Posterior vena cava (tissue), 2 donors: ENCODE measurements around the gene METTL18. TPM values are rescaled to one million over a fixed set of nuclear protein-coding genes. Genes with fewer than 3 reads are reported as not detected.

Source experiments
- DNase-seq: peaks from one replicate; pipeline ENCODE4 v3.0.0-alpha.2; 2020; ENCODE audit warnings: low spot score
- intact Hi-C, 2 donors: fragments of 100-400 bp; cut with DNase I; formaldehyde crosslinking; loops; one replicate each; pipeline versions ENCODE4 v1.14.1 to v1.14.2; 2022 to 2023
- total RNA-seq, 2 donors: library from RNA; stranded (reverse); fragmentation: NEBNext Ultra II Directional; extraction: Animal tissue kit (Norgen Biotek cat#: 25700); gene quantifications; one replicate each; pipeline ENCODE4 v1.2.1, GENCODE V29; 2021
- donor health status: DM: yes; HTN: yes; CAD: no.
- donor health status: DM: yes; HTN: yes; CAD: no.

Gene METTL18
- total RNA-seq, 2 donors from 2014 or later, result 5.0 to 6.7 TPM

DNA sequence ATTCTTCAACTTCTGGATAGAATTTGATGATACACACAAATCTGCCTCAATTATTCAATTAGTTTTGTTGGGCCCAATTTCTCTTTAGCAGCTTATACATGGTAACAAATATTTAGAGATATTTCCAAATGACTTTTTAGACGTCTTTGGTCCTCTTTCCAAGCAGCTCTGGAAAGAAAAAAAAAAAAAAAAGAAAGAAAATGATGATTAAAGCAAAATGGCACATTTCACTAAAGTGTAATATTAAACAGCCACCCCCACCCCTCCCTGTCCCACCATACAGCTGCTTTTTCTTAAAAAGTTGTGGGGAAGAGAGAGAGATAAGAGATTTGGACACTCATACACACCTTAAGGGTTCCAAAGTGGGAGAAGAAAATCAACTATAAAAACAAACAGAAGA lies 977 bp downstream of the METTL18 start:
- intact Hi-C loops, result no loop called here
- DNase-seq, result no peak

DNA sequence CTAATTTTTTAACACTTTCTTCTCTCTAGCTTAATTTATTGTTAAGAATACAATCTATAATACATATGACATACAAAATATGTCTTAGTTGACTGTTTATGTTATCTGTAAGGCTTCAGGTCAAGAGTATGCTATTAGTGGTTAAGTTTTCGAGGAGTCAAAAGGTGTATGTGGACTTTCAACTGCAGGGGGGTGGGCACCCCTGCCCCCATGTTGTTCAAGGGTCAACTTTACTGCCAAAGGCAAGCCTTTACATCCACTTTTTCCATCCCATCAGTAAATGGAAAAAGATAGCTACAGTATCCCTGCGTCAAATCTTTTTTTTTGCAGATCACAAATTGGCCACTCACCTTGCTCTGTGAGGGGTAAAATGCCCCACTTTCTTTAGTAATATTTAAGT lies 6.3 kb downstream of the METTL18 start:
- intact Hi-C loops, result no loop called here
- DNase-seq, result no peak

DNA sequence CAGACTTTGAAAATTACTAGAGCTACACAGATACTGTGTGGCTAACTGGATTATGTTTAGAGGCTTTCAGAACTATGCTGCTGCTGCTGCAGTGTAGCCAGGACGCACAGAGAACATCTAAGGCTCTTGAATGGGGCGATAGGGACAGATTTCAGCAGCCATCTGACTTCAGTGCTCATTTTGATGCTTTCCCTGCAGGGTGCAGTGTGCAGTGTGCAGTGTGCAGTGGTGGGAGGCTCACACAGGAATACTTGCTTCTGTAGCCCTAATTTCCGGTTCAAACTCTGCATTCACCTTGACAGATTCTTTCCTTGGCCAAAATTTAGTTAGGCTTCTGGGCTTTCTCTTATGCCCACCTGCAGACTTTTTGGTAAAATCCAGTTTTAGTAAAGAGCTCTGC lies 7.7 kb downstream of the METTL18 start:
- no peak for DNase-seq
- intact Hi-C loops, result no loop called here

DNA sequence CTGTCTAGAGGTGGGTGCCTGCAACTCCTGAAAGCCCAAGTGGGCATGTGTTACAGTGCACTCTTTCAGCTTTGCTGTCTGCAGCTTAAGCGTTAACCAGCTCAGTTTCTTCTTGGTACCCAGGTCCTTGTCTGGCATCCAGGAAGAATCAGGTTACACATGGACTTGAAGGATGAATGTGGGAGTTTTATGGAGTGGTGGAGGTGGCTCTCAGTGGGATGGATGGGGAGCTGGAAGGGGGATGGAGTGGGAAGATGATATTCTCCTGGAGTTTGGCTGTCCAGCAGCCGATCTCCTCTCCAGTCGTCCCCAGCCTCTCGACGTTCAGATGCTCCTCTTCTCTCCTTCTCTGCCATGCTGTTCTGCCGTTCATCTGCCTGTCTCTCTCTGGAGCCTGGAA lies 9.4 kb downstream of the METTL18 start:
- no peak for DNase-seq
- intact Hi-C loops, result no loop called here

DNA sequence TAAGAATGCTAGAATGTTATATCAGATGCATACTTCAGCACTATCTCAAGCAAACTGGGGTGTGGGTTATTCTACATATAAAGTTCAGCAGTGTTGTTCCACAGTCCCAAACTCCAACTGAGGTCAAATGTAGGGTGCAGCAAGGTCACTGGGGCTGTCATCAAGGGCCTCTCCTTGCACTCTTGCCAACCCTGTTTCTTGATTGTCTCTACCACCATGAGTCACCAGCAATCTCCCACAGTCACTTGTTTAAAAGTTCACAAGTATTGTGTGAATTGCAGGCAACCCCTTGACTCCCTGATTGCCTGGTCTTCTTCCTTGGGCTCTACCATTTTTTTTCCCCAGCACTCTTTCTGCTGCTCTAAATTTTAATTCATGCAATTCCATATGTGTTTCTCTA lies 10.6 kb downstream of the METTL18 start:
- intact Hi-C loops, result no loop called here
- DNase-seq, result no peak

DNA sequence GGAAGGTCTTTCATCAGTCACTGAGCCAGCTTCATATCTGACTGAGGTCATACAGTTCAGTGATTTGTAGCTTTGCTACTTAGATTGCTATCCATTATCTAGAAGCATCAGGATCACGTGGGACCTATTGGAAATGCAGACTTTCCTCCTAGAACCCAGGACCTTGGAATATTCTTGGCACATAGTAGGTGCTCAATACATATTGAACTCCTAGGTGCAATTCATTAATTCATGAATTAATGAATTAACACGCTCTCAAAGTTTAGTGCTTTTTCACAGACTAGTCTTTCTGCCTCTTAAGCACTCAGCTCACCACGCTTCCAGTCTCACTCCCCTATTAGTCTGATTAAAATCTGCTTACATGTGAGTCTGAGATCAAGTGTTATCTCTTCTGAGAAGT lies 12.1 kb downstream of the METTL18 start:
- no peak for DNase-seq
- intact Hi-C loops, result no loop called here

DNA sequence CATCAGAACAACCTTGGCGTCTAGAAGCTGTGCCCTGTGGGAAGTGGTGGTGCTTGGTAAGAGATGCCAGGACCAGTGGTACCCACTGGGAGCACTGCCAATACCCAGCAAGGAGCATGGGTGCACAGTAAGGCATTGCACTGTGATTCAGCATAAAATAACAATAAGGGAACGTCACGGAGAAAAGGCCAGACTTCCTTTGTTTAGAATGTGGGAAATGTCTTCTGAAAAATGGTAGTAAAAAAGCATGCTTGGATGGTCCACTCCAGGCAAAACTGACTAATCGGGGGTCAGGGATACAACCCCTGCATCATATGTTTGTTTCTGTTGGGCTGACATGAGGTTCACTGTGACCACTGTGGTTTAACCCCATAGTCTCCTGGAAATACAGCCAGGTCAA lies 14.7 kb downstream of the METTL18 start:
- DNase-seq, result no peak
- intact Hi-C loops, result no loop called here

DNA sequence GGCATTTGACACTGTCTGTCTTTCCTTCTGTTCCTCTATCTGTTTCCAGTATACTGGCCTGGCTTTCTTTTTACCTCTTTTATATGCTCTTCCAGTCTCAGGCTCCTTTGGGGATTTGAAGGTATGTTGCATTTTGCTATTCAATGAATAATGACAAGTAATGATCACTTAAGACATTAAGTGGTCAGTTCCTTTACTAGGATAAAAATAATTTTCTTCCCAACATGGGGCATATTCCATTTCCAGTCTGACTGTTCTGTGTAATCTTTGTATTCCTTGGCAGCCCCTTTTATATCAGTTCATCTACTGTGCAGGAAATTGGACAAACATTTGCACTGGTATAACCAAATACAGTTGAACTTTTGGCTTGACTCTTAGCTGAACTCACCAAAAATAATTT lies 15.6 kb downstream of the METTL18 start:
- intact Hi-C loops, result no loop called here
- no peak for DNase-seq

DNA sequence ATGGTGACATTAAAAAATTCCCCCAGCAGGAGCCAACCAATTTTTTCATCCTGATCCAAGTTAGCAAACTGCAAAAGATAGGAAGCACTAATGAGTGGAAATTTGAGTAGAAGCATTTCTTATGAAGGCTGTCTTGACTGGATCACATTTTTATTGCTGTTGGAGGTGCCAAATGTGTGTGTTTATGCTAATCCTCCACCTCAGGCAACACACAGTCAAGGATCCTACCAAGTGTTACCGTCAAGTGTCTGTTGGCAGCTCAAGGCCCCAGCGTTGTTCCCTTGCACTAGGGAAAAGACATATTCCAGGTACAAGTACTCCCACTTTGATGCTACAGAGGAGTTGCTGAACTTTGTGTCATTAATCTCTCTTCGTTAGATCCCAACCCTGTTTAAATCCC lies 18.3 kb downstream of the METTL18 start:
- intact Hi-C loops, result no loop called here
- no peak for DNase-seq

DNA sequence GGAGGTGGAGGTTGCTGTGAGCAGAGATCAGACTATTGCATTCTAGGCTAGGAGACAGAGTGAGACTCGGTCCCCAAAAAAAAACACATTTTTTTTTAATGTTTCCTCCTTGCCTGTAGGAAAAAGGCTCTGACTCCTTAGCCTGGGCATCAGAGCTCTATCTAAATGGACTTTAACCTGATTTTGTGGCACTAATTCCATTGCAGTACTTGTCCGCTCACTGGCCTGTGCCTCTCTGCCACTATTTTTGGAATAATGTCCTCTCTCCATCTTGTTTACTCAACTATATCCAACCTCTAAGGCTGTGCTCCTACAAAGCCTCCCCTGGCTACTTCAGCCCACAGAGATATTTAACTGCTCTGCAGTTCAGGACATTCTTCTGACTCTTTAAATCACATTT lies 26.5 kb downstream of the METTL18 start:
- intact Hi-C loops, result no loop called here
- no peak for DNase-seq

DNA sequence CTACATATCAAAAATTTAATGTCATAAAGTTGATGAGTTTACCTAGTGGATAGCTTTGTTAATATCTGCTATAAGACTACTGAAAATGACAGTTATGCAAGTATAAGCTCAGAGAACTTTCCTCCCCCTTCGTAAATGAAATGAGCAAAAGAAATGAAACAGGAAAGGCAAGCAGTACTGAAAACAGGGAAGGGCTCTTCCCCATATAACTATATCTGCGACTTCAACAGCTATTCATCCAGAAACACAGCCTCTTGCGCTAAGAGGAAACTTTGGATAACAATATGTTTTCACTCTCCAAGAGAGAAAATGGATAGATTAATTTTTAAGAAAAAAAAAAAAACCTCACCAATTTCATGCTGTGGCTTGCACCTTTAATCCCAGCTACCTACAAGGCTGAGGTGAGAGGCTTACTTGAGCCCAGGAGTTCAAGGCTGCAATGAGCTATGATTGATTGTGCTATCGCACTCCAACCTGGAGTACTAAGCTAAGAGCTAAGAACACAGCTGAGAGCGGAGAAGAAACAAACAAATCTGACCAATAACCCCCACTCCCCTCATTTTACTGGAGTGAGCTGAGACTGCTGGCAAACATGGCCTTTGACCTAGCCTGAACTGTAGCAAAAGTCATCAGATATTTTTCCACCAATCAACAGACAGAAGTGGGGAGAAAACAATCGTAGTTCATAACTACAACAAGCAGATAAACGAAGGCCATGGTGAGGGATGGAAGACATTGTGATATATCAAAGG lies 29.0 kb downstream of the METTL18 start:
- no peak for DNase-seq
- intact Hi-C loops, result no loop called here

DNA sequence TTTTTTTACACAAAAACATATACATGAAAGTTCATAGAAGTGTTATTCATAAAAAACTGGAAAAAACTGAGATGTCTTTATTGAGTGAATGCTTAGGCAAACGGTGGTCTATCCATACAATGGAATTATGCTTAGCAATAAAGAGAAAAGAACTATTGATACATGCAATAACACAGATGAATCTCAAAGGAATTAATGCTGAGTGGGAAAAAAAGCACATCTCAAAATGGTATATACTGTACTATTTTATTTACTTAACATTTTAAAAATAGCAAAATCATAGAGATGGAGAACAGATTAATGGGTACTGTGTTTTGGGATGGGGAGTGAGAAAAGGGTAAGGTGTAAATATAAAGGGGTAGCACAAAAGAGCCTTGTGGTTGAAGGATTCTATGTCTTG lies 29.8 kb downstream of the METTL18 start:
- DNase-seq, result no peak
- intact Hi-C loops, result no loop called here

DNA sequence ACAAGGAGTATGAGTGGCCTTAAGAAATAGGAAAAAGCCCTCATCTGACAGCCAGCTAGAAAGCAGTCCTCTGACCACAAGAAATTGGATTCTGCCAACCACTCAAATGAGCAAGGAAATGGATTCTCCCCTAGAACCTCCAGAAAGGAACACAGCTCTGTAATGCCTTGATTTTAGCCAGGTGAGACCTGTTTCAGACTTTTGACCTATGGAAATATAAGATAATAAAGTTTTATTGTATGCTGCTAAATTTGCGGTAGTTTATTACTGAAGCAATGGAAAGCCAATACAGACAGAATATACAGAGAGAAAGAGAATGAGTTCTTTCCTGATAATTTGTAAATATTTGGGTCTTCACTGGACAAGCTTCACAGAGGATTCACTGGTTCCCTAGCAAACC lies 32.0 kb downstream of the METTL18 start:
- intact Hi-C loops, result no loop called here
- no peak for DNase-seq

DNA sequence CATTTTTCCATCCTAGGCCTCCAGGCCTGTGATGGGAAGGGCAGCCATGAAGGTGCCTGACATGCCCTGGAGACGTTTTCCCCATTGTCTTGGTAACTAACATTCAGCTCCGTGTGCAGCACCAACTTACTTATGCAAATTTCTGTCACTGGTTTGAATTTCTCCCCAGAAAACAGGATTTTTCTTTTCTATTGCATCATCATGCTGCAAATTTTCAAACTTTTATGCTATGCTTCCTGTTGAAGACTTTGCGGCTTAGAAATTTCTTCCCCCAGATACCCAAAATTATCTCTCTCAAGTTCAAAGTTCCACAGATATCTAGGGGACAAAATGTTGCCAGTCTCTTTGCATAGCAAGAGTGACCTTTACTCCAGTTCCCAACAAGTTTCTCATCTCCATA lies 35.7 kb downstream of the METTL18 start:
- intact Hi-C loops, result no loop called here
- no peak for DNase-seq

DNA sequence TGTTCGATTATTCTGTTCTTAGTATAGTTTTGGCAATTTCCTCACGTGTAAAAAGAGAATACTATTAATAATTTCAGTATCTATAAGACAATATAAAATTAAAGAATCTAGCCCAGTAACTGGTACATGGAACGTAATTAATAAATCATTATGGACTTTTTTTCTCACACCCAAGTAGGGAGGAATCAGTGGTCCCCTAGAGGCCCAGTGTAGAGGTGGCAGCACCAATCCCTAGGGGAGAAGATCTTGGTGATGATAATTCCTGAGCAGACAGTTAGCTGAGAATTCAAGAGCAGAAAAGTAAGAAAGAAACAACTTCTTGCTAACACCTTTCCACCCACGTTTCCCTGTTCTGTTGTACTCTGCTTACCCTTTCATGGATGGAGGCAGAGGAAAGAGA lies 41.2 kb downstream of the METTL18 start:
- DNase-seq, result no peak
- intact Hi-C loops, result no loop called here

DNA sequence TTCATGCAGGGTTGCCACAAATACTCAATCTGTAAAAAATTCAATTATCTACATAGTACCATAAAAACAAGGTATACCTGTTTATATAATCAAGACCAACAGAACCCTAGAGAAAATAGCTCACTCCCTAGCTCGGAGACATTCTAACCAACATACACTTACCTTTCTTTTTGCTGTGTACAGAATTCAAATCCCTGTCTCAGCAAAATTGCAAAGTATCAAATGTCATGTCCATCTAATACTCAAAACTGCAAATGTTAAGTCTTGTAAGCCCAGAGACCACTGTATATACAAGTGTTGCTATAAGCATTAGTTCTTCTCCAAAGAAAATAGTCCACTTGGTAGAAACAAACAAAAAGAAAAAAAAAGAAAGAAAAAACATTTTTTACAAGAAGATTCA lies 44.7 kb downstream of the METTL18 start:
- DNase-seq, result no peak
- intact Hi-C loops, result no loop called here

DNA sequence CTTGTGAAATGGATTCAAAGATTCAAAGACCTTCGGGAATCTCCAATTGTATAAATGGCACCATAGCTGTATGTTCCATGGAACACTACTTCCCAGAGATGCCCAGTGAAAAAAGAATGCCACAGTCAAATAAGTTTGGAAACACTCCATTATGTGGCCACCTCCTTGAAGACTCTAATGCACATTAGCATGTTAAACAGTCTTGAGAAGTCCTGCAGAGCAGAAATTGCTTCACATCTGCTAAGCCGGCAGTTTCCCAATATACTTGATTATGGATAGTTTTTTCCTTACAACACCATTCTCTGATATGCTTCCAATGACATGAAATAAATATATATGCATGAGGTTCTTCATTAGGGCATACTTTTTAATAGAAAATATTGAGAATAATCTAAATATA lies 48.2 kb downstream of the METTL18 start:
- intact Hi-C loops, result no loop called here
- no peak for DNase-seq

DNA sequence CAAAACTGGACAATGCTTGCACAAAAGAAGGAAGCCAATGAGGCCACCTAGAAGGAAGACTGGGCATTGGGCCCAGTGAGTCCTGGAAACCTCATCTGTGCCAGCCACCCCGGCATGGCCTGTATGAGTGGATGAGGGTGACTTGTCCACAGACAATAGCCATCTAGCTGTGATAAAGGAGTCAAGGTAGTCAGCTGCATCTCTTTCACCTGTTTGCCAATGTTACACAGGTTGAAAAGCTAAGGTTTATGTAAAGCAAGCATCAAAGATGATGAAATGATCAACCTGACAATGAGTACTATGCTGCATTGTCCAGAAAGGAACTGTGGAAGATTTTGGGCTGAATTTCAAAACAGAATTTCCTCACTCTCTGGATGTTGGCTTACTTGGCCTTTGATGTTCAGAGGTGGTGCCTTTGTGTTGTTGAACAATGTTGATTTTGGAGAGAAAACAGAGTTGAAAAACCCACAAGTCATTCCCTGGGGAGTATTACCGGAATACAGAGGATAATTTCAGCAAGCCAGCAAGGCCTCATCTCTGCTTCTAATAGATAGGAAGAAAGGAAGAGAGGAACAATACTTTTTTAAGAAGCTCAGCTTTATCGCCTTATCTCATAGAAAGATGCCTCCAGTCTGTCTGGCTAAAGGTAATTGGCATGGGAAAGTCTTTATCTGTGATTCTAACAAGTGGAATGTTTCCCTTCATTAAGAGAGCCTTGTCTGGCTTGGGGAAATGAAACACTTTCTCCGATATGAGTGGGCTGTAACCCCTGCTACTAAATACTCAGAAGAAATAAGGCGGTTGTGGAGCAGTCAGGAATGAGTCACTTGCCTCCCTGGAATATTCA lies 49.5 kb downstream of the METTL18 start:
- DNase-seq, result no peak
- intact Hi-C loops, result no loop called here
